Large intestine (tissue), 3 donors: ENCODE measurements around the gene ACTR3. TPM values are rescaled to one million over a fixed set of nuclear protein-coding genes. Genes with fewer than 3 reads are reported as not detected.
"Not testable (repeated sequence)": the region's sequence is repeated elsewhere in the genome, so short reads cannot be mapped to it uniquely, and the experiment has no call there.

Experiments
- DNase-seq, 2 donors: peaks; one replicate each; pipeline versions ENCODE4 v3.0.0 to v3.0.0-alpha.2; 2013
- H3K27ac ChIP-seq: one replicate; pipeline ENCODE4 v1.5.1; 2013; ENCODE audit warnings: low read length
- H3K27me3 ChIP-seq: 2 replicates; pipeline ENCODE4 v1.6.1; 2013; ENCODE audit warnings: low read length; ENCODE audit not compliant: control insufficient read depth, insufficient read depth
- H3K36me3 ChIP-seq: 2 replicates; pipeline ENCODE4 v1.6.1; 2013; ENCODE audit warnings: low read length; ENCODE audit not compliant: control insufficient read depth, insufficient read depth
- H3K4me1 ChIP-seq: one replicate; pipeline ENCODE4 v1.6.1; 2013; ENCODE audit warnings: low read length; ENCODE audit not compliant: control insufficient read depth, insufficient read depth
- H3K4me3 ChIP-seq: one replicate; pipeline ENCODE4 v1.5.1; 2013; ENCODE audit warnings: low read length
- H3K9me3 ChIP-seq: one replicate; pipeline ENCODE4 v1.6.1; 2013; ENCODE audit warnings: mild to moderate bottlenecking, low read depth, low read length, moderate library complexity; ENCODE audit not compliant: control insufficient read depth
- WGBS: methylation state at CpG from one replicate; pipeline ENCODE4 v1.1.5; 2013; ENCODE audit warnings: low lambda C conversion rate; ENCODE audit not compliant: insufficient coverage; 5-methylcytosine and 5-hydroxymethylcytosine counted together
- polyA plus RNA-seq: library from polyadenylated mRNA; unstranded; fragments of 120-200 nt; gene quantifications from one replicate; pipeline ENCODE4 v1.2.1, GENCODE V29; 2013

Gene ACTR3
- polyA plus RNA-seq, 1 donor, result 148 TPM

GRCh38 chr2:113922784-113923183 lies 32.9 kb downstream of the ACTR3 start:
- no peak overlapping the region for H3K27ac ChIP-seq
- 86% methylated on average over 1 of the region's 3 CpGs for WGBS
- no peaks in the 10 kb centered on the region for H3K9me3 ChIP-seq
- H3K27me3 ChIP-seq, result no peaks in the 10 kb centered on the region
- H3K4me3 ChIP-seq, result no peak overlapping the region
- DNase-seq, result no peak
- H3K4me1 ChIP-seq, result no peaks in the 10 kb centered on the region
- peaks cover 22% of the 10 kb centered on the region for H3K36me3 ChIP-seq

- Histone ChIP-seq H3K27ac (no peak overlapping the region), H3K36me3 (peaks cover 34% of the 10 kb centered on the region), H3K4me1 (no peaks in the 10 kb centered on the region), H3K9me3 (no peaks in the 10 kb centered on the region), H3K4me3 (no peak overlapping the region), H3K27me3 (no peaks in the 10 kb centered on the region)
- no peak for DNase-seq
- 83% methylated on average over 5 of the region's 6 CpGs for WGBS
These were observed 36.0 kb downstream of the ACTR3 start for GRCh38 chr2:113925884-113926283.

GRCh38 chr2:113926314-113926713 lies 36.4 kb downstream of the ACTR3 start:
- Histone ChIP-seq H3K4me3 (no peak overlapping the region), H3K4me1 (no peaks in the 10 kb centered on the region), H3K27me3 (no peaks in the 10 kb centered on the region), H3K36me3 (peaks cover 34% of the 10 kb centered on the region), H3K9me3 (no peaks in the 10 kb centered on the region), H3K27ac (no peak overlapping the region)
- no peak for DNase-seq
- no CpG with 5 or more reads among the region's 3 CpGs for WGBS

- H3K9me3 ChIP-seq, result no peaks in the 10 kb centered on the region
- DNase-seq, result no peak
- H3K4me3 ChIP-seq, result no peak overlapping the region
- peaks cover 40% of the 10 kb centered on the region for H3K36me3 ChIP-seq
- no peak overlapping the region for H3K27ac ChIP-seq
- 100% methylated on average over 1 of the region's 1 CpG for WGBS
- H3K4me1 ChIP-seq, result no peaks in the 10 kb centered on the region
- no peaks in the 10 kb centered on the region for H3K27me3 ChIP-seq
These were observed 40.6 kb downstream of the ACTR3 start for GRCh38 chr2:113930448-113930847.

- no peak overlapping the region for H3K4me3 ChIP-seq
- peaks cover 34% of the 10 kb centered on the region for H3K9me3 ChIP-seq
- peaks cover 37% of the 10 kb centered on the region for H3K36me3 ChIP-seq
- H3K27me3 ChIP-seq, result no peaks in the 10 kb centered on the region
- H3K4me1 ChIP-seq, result no peaks in the 10 kb centered on the region
- DNase-seq, result no peak
- H3K27ac ChIP-seq, result no peak overlapping the region
These were observed 47.6 kb downstream of the ACTR3 start for GRCh38 chr2:113937501-113937900.

- Histone ChIP-seq H3K27ac (no peak overlapping the region), H3K27me3 (no peaks in the 10 kb centered on the region), H3K36me3 (peaks cover 49% of the 10 kb centered on the region), H3K4me1 (no peaks in the 10 kb centered on the region), H3K4me3 (no peak overlapping the region), H3K9me3 (peaks cover 32% of the 10 kb centered on the region)
- WGBS, result 80% methylated on average over 2 of the region's 5 CpGs
- DNase-seq, result no peak
These were observed 51.0 kb downstream of the ACTR3 start for GRCh38 chr2:113940891-113941290.

GRCh38 chr2:113945784-113946183 lies 55.9 kb downstream of the ACTR3 start:
- H3K4me3 ChIP-seq, H3K27ac ChIP-seq, DNase-seq, H3K27me3 ChIP-seq, H3K4me1 ChIP-seq, H3K9me3 ChIP-seq: not testable (repeated sequence)
- 88% methylated on average over 2 of the region's 2 CpGs for WGBS
- peaks cover 54% of the 10 kb centered on the region for H3K36me3 ChIP-seq

- not testable (repeated sequence) for H3K27me3 ChIP-seq, DNase-seq, H3K9me3 ChIP-seq, H3K4me1 ChIP-seq, H3K27ac ChIP-seq, H3K4me3 ChIP-seq
- WGBS, result 100% methylated on average over 1 of the region's 3 CpGs
- peaks cover 48% of the 10 kb centered on the region for H3K36me3 ChIP-seq
These were observed 61.0 kb downstream of the ACTR3 start for GRCh38 chr2:113950906-113951305.

GRCh38 chr2:113961000-113961399 lies 71.1 kb downstream of the ACTR3 start:
- WGBS, result 97% methylated on average over 4 of the region's 5 CpGs
- peaks cover 12% of the 10 kb centered on the region for H3K36me3 ChIP-seq
- H3K4me3 ChIP-seq, result no peak overlapping the region
- no peak for DNase-seq
- H3K27ac ChIP-seq, result no peak overlapping the region
- H3K4me1 ChIP-seq, result no peaks in the 10 kb centered on the region
- H3K9me3 ChIP-seq, result no peaks in the 10 kb centered on the region
- no peaks in the 10 kb centered on the region for H3K27me3 ChIP-seq

- H3K36me3 ChIP-seq, result peaks cover 4% of the 10 kb centered on the region
- DNase-seq, result no peak
- H3K4me1 ChIP-seq, result peaks cover 11% of the 10 kb centered on the region
- no peak overlapping the region for H3K27ac ChIP-seq
- H3K4me3 ChIP-seq, result no peak overlapping the region
- H3K9me3 ChIP-seq, result no peaks in the 10 kb centered on the region
- no CpG with 5 or more reads among the region's 4 CpGs for WGBS
- no peaks in the 10 kb centered on the region for H3K27me3 ChIP-seq
These were observed 73.0 kb downstream of the ACTR3 start for GRCh38 chr2:113962692-113963480.

GRCh38 chr2:113963965-113964364 lies 74.1 kb downstream of the ACTR3 start:
- Histone ChIP-seq H3K27ac (no peak overlapping the region), H3K36me3 (peaks cover 4% of the 10 kb centered on the region), H3K4me1 (peaks cover 13% of the 10 kb centered on the region), H3K27me3 (no peaks in the 10 kb centered on the region), H3K9me3 (no peaks in the 10 kb centered on the region), H3K4me3 (no peak overlapping the region)
- 93% methylated on average over 2 of the region's 3 CpGs for WGBS
- no peak for DNase-seq
